Measurements from ENCODE around the gene ATG2A. TPM values are rescaled to one million over a fixed set of nuclear protein-coding genes. Genes with fewer than 3 reads are reported as not detected.
A peak's percentile ranks its signal among the peaks of the same experiment; 100 is the strongest.

The ATG2A gene
- polyA plus RNA-seq, 2 donors, result 10.4 to 11.4 TPM

DNA sequence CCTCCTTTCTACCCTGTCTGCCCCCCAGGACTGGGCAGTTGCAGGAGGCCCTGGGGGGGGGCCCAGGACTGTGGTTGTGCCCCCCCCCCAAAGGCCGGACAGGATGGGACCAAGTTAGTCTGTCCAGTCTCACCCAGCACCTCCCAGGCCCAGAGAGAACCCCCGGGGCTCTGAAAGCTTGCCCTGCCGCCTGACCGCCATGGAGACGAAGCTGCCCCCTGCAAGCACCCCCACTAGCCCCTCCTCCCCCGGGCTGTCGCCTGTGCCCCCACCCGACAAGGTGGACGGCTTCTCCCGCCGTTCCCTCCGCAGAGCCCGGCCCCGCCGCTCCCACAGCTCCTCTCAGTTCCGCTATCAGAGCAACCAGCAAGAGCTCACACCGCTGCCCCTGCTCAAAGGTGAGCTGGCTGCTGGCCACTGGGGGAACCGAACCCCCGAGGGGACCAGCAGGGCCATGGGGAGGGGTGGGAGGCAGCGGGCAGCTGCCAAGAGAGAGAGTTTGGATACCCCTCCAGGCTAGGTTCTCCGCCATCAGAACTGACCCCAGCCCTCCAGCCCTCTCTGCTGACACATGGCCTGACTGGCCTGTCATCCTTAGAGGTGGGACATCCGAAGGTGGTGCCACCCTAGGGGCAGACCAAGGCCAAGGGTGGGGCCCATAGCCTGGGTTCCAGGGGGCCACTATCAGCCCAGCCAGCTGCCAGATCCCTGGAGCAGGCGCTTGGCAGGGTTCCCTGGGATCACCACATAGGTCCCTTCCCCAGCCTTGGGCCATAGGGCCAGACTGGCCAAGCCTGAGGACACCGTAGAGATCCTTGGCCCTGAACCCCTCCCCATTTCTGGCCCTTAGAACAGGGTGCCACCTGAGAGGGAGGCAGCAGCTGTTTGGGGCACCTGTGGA lies 8.8 kb upstream of the ATG2A start:
- peak overlapping the region; percentile 75 to 79 for H3K4me3 ChIP-seq (ENCODE audit: low read depth in 1 of 2, low read length in 2 of 2)
- 57 to 61% methylated on average over 23 to 24 of the region's 24 CpGs for WGBS, 2 donors
- H3K27ac ChIP-seq (ENCODE audit: low read depth in 2 of 2, low read length in 1 of 2), result no peak overlapping the region
- peaks cover 0 to 6% of the 10 kb centered on the region in 2 donors for H3K4me1 ChIP-seq (ENCODE audit: control insufficient read depth in 2 of 2, insufficient read depth in 2 of 2, low read length in 1 of 2)
- no peaks in the 10 kb centered on the region for H3K9me3 ChIP-seq (ENCODE audit: control insufficient read depth in 2 of 2, insufficient read depth in 1 of 2, low read depth in 1 of 2, low read length in 1 of 2)
- H3K27me3 ChIP-seq (ENCODE audit: control insufficient read depth in 1 of 2, insufficient read depth in 2 of 2, low read length in 2 of 2), result no peaks in the 10 kb centered on the region
- peaks cover 0 to 28% of the 10 kb centered on the region in 2 donors for H3K36me3 ChIP-seq (ENCODE audit: control insufficient read depth in 2 of 2, insufficient read depth in 2 of 2, low read length in 1 of 2)

- 1% methylated on average over 24 of the region's 24 CpGs for WGBS, 2 donors
- Histone ChIP-seq H3K27ac (ENCODE audit: low read depth in 2 of 2, low read length in 1 of 2) (peak overlapping the region; percentile 47 to 90), H3K4me3 (ENCODE audit: low read depth in 1 of 2, low read length in 2 of 2) (peak overlapping the region; percentile 75 to 79), H3K9me3 (ENCODE audit: control insufficient read depth in 2 of 2, insufficient read depth in 1 of 2, low read depth in 1 of 2, low read length in 1 of 2) (no peaks in the 10 kb centered on the region), H3K4me1 (ENCODE audit: control insufficient read depth in 2 of 2, insufficient read depth in 2 of 2, low read length in 1 of 2) (peaks cover 0 to 6% of the 10 kb centered on the region in 2 donors), H3K27me3 (ENCODE audit: control insufficient read depth in 1 of 2, insufficient read depth in 2 of 2, low read length in 2 of 2) (no peaks in the 10 kb centered on the region), H3K36me3 (ENCODE audit: control insufficient read depth in 2 of 2, insufficient read depth in 2 of 2, low read length in 1 of 2) (peaks cover 0 to 21% of the 10 kb centered on the region in 2 donors)
These were observed 7.9 kb upstream of the ATG2A start for GRCh38 chr11:64924910-64925284.

GRCh38 chr11:64923944-64924909 lies 7.2 kb upstream of the ATG2A start, which contains the start of gene PPP2R5B:
TSS of gene PPP2R5B (plus strand) at chr11:64924689. CDS start at chr11:64925735, 1,046 bp downstream.
- WGBS, 2 donors, result 1% methylated on average over 44 to 47 of the region's 47 CpGs
- H3K27ac ChIP-seq (ENCODE audit: low read depth in 2 of 2, low read length in 1 of 2), result peak within 1 kb of the TSS; percentile 90 to 91
- peaks cover 0 to 16% of the 10 kb centered on the region in 2 donors for H3K36me3 ChIP-seq (ENCODE audit: control insufficient read depth in 2 of 2, insufficient read depth in 2 of 2, low read length in 1 of 2)
- H3K27me3 ChIP-seq (ENCODE audit: control insufficient read depth in 1 of 2, insufficient read depth in 2 of 2, low read length in 2 of 2), result no peaks in the 10 kb centered on the region
- H3K4me1 ChIP-seq (ENCODE audit: control insufficient read depth in 2 of 2, insufficient read depth in 2 of 2, low read length in 1 of 2), result peaks cover 0 to 6% of the 10 kb centered on the region in 2 donors
- H3K4me3 ChIP-seq (ENCODE audit: low read depth in 1 of 2, low read length in 2 of 2), result peak within 1 kb of the TSS; percentile 75 to 79
- H3K9me3 ChIP-seq (ENCODE audit: control insufficient read depth in 2 of 2, insufficient read depth in 1 of 2, low read depth in 1 of 2, low read length in 1 of 2), result no peaks in the 10 kb centered on the region

DNA sequence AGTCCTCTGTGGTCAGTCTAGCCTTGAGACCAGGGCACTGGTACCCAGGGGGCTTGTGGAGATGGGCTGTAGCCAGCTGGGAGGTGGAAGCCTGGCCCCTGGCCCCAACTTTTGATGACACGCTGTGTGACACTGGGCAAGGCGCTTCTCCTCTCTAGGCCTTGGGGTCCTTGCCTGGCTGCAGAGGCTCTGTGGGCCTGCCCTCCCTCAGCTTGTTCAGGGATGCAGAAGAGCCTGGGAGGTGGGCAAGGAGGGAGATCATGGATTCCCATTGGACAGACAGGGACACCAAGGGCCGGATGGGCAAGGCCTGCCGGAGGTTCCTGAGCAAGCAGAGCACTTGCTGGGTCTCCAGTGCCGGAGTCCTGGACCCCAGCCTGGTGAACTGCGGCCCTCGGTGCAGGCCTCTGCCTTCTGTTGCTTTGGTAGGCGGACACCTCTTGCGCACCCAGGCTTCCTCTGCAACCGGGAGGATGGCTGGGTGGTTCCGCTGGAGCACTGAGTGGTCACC lies 6.2 kb upstream of the ATG2A start:
- 91 to 94% methylated on average over 10 to 11 of the region's 11 CpGs for WGBS, 2 donors
- Histone ChIP-seq H3K4me1 (ENCODE audit: control insufficient read depth in 2 of 2, insufficient read depth in 2 of 2, low read length in 1 of 2) (peaks cover 0 to 6% of the 10 kb centered on the region in 2 donors), H3K9me3 (ENCODE audit: control insufficient read depth in 2 of 2, insufficient read depth in 1 of 2, low read depth in 1 of 2, low read length in 1 of 2) (no peaks in the 10 kb centered on the region), H3K36me3 (ENCODE audit: control insufficient read depth in 2 of 2, insufficient read depth in 2 of 2, low read length in 1 of 2) (peaks cover 0 to 11% of the 10 kb centered on the region in 2 donors), H3K27me3 (ENCODE audit: control insufficient read depth in 1 of 2, insufficient read depth in 2 of 2, low read length in 2 of 2) (no peaks in the 10 kb centered on the region), H3K27ac (ENCODE audit: low read depth in 2 of 2, low read length in 1 of 2) (no peak overlapping the region), H3K4me3 (ENCODE audit: low read depth in 1 of 2, low read length in 2 of 2) (no peak overlapping the region)

- no peaks in the 10 kb centered on the region for H3K27me3 ChIP-seq (ENCODE audit: control insufficient read depth in 1 of 2, insufficient read depth in 2 of 2, low read length in 2 of 2)
- H3K27ac ChIP-seq (ENCODE audit: low read depth in 2 of 2, low read length in 1 of 2), result no peak overlapping the region
These were observed 4.4 kb upstream of the ATG2A start for GRCh38 chr11:64921384-64921783.

GRCh38 chr11:64920124-64920523 lies 3.1 kb upstream of the ATG2A start:
- WGBS, 2 donors, result 80 to 82% methylated on average over 2 of the region's 2 CpGs
- no peaks in the 10 kb centered on the region for H3K9me3 ChIP-seq (ENCODE audit: control insufficient read depth in 2 of 2, insufficient read depth in 1 of 2, low read depth in 1 of 2, low read length in 1 of 2)
- H3K4me1 ChIP-seq (ENCODE audit: control insufficient read depth in 2 of 2, insufficient read depth in 2 of 2, low read length in 1 of 2), result peaks cover 4 to 12% of the 10 kb centered on the region in 2 donors
- H3K27me3 ChIP-seq (ENCODE audit: control insufficient read depth in 1 of 2, insufficient read depth in 2 of 2, low read length in 2 of 2), result no peaks in the 10 kb centered on the region
- no peak overlapping the region for H3K4me3 ChIP-seq (ENCODE audit: low read depth in 1 of 2, low read length in 2 of 2)
- no peaks in the 10 kb centered on the region for H3K36me3 ChIP-seq (ENCODE audit: control insufficient read depth in 2 of 2, insufficient read depth in 2 of 2, low read length in 1 of 2)
- no peak overlapping the region for H3K27ac ChIP-seq (ENCODE audit: low read depth in 2 of 2, low read length in 1 of 2)

More at GRCh38 chr11:64921384-64921783, 4.4 kb upstream of the ATG2A start:
- peaks cover 0 to 6% of the 10 kb centered on the region in 2 donors for H3K4me1 ChIP-seq (ENCODE audit: control insufficient read depth in 2 of 2, insufficient read depth in 2 of 2, low read length in 1 of 2)
- no peak overlapping the region for H3K4me3 ChIP-seq (ENCODE audit: low read depth in 1 of 2, low read length in 2 of 2)
- H3K36me3 ChIP-seq (ENCODE audit: control insufficient read depth in 2 of 2, insufficient read depth in 2 of 2, low read length in 1 of 2), result peaks cover 0 to under 1% of the 10 kb centered on the region in 2 donors
- H3K9me3 ChIP-seq (ENCODE audit: control insufficient read depth in 2 of 2, insufficient read depth in 1 of 2, low read depth in 1 of 2, low read length in 1 of 2), result no peaks in the 10 kb centered on the region
- WGBS, 2 donors, result 44 to 54% methylated on average over 3 of the region's 3 CpGs

GRCh38 chr11:64919627-64920026 lies 2.6 kb upstream of the ATG2A start:
- Histone ChIP-seq H3K9me3 (ENCODE audit: control insufficient read depth in 2 of 2, insufficient read depth in 1 of 2, low read depth in 1 of 2, low read length in 1 of 2) (no peaks in the 10 kb centered on the region), H3K4me1 (ENCODE audit: control insufficient read depth in 2 of 2, insufficient read depth in 2 of 2, low read length in 1 of 2) (peaks cover 4 to 12% of the 10 kb centered on the region in 2 donors), H3K4me3 (ENCODE audit: low read depth in 1 of 2, low read length in 2 of 2) (no peak overlapping the region), H3K27ac (ENCODE audit: low read depth in 2 of 2, low read length in 1 of 2) (no peak overlapping the region), H3K36me3 (ENCODE audit: control insufficient read depth in 2 of 2, insufficient read depth in 2 of 2, low read length in 1 of 2) (no peaks in the 10 kb centered on the region), H3K27me3 (ENCODE audit: control insufficient read depth in 1 of 2, insufficient read depth in 2 of 2, low read length in 2 of 2) (no peaks in the 10 kb centered on the region)
- WGBS, 2 donors, result 83 to 88% methylated on average over 8 of the region's 8 CpGs

- H3K27ac ChIP-seq (ENCODE audit: low read depth in 2 of 2, low read length in 1 of 2), result peak overlapping the region in 1 of 2 donors; percentile 40
- no peaks in the 10 kb centered on the region for H3K9me3 ChIP-seq (ENCODE audit: control insufficient read depth in 2 of 2, insufficient read depth in 1 of 2, low read depth in 1 of 2, low read length in 1 of 2)
- H3K27me3 ChIP-seq (ENCODE audit: control insufficient read depth in 1 of 2, insufficient read depth in 2 of 2, low read length in 2 of 2), result no peaks in the 10 kb centered on the region
- WGBS, 2 donors, result 16 to 23% methylated on average over 4 of the region's 4 CpGs
- peaks cover 4 to 6% of the 10 kb centered on the region in 2 donors for H3K4me1 ChIP-seq (ENCODE audit: control insufficient read depth in 2 of 2, insufficient read depth in 2 of 2, low read length in 1 of 2)
- peak overlapping the region in 1 of 2 donors; percentile 92 for H3K4me3 ChIP-seq (ENCODE audit: low read depth in 1 of 2, low read length in 2 of 2)
- peaks cover 0 to 12% of the 10 kb centered on the region in 2 donors for H3K36me3 ChIP-seq (ENCODE audit: control insufficient read depth in 2 of 2, insufficient read depth in 2 of 2, low read length in 1 of 2)
These were observed 1.0 kb upstream of the ATG2A start for GRCh38 chr11:64918017-64918416.

GRCh38 chr11:64917663-64917995 lies 620 bp upstream of the ATG2A start:
- Histone ChIP-seq H3K4me3 (ENCODE audit: low read depth in 1 of 2, low read length in 2 of 2) (peak overlapping the region in 1 of 2 donors; percentile 92), H3K36me3 (ENCODE audit: control insufficient read depth in 2 of 2, insufficient read depth in 2 of 2, low read length in 1 of 2) (peaks cover 0 to 16% of the 10 kb centered on the region in 2 donors), H3K27ac (ENCODE audit: low read depth in 2 of 2, low read length in 1 of 2) (peak overlapping the region; percentile 70 to 71), H3K4me1 (ENCODE audit: control insufficient read depth in 2 of 2, insufficient read depth in 2 of 2, low read length in 1 of 2) (peaks cover 4 to 6% of the 10 kb centered on the region in 2 donors), H3K9me3 (ENCODE audit: control insufficient read depth in 2 of 2, insufficient read depth in 1 of 2, low read depth in 1 of 2, low read length in 1 of 2) (no peaks in the 10 kb centered on the region), H3K27me3 (ENCODE audit: control insufficient read depth in 1 of 2, insufficient read depth in 2 of 2, low read length in 2 of 2) (no peaks in the 10 kb centered on the region)
- 6 to 11% methylated on average over 6 of the region's 6 CpGs for WGBS, 2 donors
